Measurements from ENCODE around the gene CDHR4.

- TF ChIP-seq, protein P1, sequence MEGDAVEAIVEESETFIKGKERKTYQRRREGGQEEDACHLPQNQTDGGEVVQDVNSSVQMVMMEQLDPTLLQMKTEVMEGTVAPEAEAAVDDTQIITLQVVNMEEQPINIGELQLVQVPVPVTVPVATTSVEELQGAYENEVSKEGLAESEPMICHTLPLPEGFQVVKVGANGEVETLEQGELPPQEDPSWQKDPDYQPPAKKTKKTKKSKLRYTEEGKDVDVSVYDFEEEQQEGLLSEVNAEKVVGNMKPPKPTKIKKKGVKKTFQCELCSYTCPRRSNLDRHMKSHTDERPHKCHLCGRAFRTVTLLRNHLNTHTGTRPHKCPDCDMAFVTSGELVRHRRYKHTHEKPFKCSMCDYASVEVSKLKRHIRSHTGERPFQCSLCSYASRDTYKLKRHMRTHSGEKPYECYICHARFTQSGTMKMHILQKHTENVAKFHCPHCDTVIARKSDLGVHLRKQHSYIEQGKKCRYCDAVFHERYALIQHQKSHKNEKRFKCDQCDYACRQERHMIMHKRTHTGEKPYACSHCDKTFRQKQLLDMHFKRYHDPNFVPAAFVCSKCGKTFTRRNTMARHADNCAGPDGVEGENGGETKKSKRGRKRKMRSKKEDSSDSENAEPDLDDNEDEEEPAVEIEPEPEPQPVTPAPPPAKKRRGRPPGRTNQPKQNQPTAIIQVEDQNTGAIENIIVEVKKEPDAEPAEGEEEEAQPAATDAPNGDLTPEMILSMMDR (IDR thresholded peaks at IDR 0.05; ENCODE audit: borderline replicate concordance, extremely low read depth, low read length, poor library complexity, severe bottlenecking) = no peak
- no peak for TF ChIP-seq EZH2 (IDR thresholded peaks at IDR 0.05; ENCODE audit: borderline replicate concordance, low read depth, low read length, severe bottlenecking)
Measured at GRCh38 chr3:49801160-49801559, 1.5 kb upstream of the CDHR4 start.

All from DND-41 (cell line).